Skeletal muscle tissue (tissue), 4 donors: ENCODE data around the gene APBB2. TPM values are rescaled to one million over a fixed set of nuclear protein-coding genes. Genes with fewer than 3 reads are reported as not detected.

Source experiments
- H3K27ac ChIP-seq: one replicate; pipeline ENCODE4 v1.7.0; 2013; ENCODE audit warnings: mild to moderate bottlenecking, low read depth, low read length, inconsistent platforms
- H3K27me3 ChIP-seq, 3 donors: one replicate each; pipeline ENCODE4 v1.7.0; 2013; ENCODE audit warnings: low read length in 3 of 3; ENCODE audit not compliant: control insufficient read depth in 3 of 3, insufficient read depth in 3 of 3
- H3K36me3 ChIP-seq, 3 donors: one replicate each; pipeline ENCODE4 v1.7.0; 2013; ENCODE audit warnings: low read length in 3 of 3; ENCODE audit not compliant: control insufficient read depth in 3 of 3, insufficient read depth in 3 of 3
- H3K4me1 ChIP-seq, 3 donors: one replicate each; pipeline ENCODE4 v1.7.0; 2013; ENCODE audit warnings: low read length in 3 of 3, mild to moderate bottlenecking in 3 of 3; ENCODE audit not compliant: control insufficient read depth in 3 of 3, insufficient read depth in 3 of 3
- H3K4me3 ChIP-seq, 3 donors: one replicate each; pipeline ENCODE4 v1.7.0; 2013; ENCODE audit warnings: low read length in 3 of 3
- H3K9ac ChIP-seq, 3 donors: one replicate each; pipeline ENCODE4 v1.7.0; 2013; ENCODE audit warnings: low read length in 3 of 3, mild to moderate bottlenecking in 3 of 3, moderate library complexity in 2 of 3, low read depth in 1 of 3
- H3K9me3 ChIP-seq, 3 donors: one replicate each; pipeline ENCODE4 v1.7.0; 2013; ENCODE audit warnings: low read length in 3 of 3; ENCODE audit not compliant: control insufficient read depth in 3 of 3
- total RNA-seq: library from RNA; depleted of rRNA; stranded (reverse); fragments of >200 nt; gene quantifications from one replicate; pipeline ENCODE4 v1.2.3, GENCODE V29; 2014
- donor health status: Osteomylitis.

APBB2 gene
- total RNA-seq, 1 donor from 2014 or later: 41.2 TPM

DNA sequence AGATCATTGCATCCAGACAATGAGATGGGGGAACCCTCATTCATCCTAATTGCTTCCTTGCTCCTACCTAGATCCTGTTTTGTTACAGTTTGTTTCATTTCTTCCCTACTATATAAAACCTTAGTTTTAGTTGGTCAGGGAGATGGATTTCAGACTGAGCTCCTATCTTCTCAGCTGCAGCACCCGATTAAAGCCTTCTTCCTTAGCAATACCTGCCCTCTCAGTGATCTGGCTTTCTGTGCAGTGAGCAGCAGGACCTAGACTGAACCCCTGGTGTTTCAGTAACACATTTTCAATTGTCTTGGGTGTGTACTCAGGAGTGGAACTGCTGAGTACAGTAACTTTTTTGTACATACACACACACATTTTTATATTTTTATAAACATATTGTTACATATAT is 187.4 kb downstream of the APBB2 start:
- H3K9me3 ChIP-seq: peaks cover 0 to 3% (median 3%) of the 10 kb centered on the region in 3 donors
- H3K27me3 ChIP-seq: no peaks in the 10 kb centered on the region
- H3K4me3 ChIP-seq: no peak overlapping the region
- H3K36me3 ChIP-seq: no peaks in the 10 kb centered on the region
- no peak overlapping the region for H3K27ac ChIP-seq
- no peak overlapping the region for H3K9ac ChIP-seq
- peaks cover 5 to 15% (median 7%) of the 10 kb centered on the region in 3 donors for H3K4me1 ChIP-seq

DNA sequence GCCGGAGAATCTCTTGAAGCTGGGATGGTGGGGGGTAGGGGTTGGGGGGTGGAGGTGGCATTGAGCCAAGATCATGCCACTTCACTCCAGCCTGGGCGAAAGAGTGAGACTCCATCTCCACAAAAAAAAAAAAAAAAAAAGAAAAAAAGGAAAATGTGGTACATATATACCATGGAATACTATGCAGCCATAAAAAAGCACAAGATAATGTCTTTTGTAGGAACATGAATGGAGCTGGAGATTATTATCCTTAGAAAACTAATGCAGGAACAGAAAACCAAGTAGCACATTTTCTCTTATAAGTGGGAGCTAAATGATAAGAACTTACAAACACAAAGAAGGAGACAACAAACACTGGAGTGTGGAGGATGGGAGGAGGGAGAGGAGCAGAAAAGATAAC is 188.5 kb downstream of the APBB2 start:
- Histone ChIP-seq H3K9ac (no peak overlapping the region), H3K9me3 (peaks cover 0 to 3% (median 3%) of the 10 kb centered on the region in 3 donors), H3K4me1 (peaks cover 5 to 15% (median 7%) of the 10 kb centered on the region in 3 donors), H3K4me3 (no peak overlapping the region), H3K36me3 (no peaks in the 10 kb centered on the region), H3K27ac (no peak overlapping the region), H3K27me3 (no peaks in the 10 kb centered on the region)

DNA sequence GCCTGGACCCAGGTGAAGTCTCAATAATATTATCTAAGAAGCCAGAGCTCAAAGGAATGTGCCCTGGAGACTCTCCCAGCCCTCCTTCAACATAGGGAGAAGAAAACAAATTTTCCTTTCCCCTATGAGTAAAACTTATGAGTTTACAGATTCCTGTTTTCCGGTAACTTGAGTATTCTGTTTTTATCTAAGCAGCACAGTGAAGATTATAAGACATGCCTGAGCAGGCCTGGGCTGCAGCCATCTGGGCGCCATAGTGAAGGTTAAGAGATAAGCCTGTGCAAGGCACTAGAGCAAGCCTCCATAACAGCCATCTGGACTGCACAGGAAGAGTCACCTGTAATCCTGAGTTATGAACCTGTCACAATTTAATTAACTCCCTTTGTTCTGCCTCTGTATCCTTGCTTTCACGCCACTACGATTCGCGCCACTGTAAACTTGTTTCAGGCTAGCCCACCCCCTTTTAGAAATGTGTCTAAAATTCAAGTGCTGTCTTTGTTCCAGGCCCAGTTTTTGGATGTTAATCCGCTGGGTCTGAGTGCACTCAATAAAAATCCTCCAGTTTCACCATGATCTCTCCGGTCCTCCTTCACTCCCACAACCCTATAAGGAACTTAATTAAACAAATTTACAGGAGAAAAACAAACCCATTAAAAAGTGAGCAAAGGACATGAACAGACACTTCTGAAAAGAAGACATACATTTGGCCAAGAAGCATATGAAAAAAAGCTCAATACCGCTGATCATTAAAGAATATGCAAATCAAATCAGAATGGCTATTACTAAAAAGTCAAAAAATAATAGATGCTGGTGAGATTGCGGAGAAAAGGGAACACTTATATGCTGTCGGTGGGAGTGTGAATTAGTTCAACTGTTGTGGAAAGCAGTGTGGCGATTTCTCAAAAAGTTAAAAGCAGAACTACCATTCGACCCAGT is 189.5 kb downstream of the APBB2 start:
- Histone ChIP-seq H3K27me3 (no peaks in the 10 kb centered on the region), H3K36me3 (no peaks in the 10 kb centered on the region), H3K9me3 (peaks cover 0 to 3% (median 3%) of the 10 kb centered on the region in 3 donors), H3K27ac (no peak overlapping the region), H3K4me1 (peaks cover 5 to 15% (median 7%) of the 10 kb centered on the region in 3 donors), H3K9ac (no peak overlapping the region), H3K4me3 (no peak overlapping the region)

DNA sequence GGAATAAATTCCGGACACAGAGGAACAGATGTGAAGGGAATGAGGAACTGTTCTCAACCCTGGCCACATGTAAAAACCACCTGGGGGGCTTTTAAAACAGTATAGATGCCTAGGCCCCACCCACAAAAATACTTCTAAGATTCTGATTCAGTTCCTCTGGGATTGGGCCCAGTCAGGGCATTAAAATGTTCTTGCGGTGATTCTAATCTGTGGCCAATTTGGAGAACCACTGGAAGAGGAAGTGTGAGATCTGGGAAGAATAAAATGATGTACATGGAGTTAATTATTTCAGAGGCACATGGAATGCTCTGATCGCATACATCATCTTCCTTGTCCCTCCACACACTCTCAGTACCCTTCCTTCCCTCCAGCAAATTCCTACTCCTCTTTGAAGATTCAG is 192.2 kb downstream of the APBB2 start:
- Histone ChIP-seq H3K9ac (no peak overlapping the region), H3K4me3 (no peak overlapping the region), H3K9me3 (peaks cover 0 to 3% (median 3%) of the 10 kb centered on the region in 3 donors), H3K4me1 (no peaks in the 10 kb centered on the region), H3K27me3 (no peaks in the 10 kb centered on the region), H3K36me3 (no peaks in the 10 kb centered on the region), H3K27ac (no peak overlapping the region)

DNA sequence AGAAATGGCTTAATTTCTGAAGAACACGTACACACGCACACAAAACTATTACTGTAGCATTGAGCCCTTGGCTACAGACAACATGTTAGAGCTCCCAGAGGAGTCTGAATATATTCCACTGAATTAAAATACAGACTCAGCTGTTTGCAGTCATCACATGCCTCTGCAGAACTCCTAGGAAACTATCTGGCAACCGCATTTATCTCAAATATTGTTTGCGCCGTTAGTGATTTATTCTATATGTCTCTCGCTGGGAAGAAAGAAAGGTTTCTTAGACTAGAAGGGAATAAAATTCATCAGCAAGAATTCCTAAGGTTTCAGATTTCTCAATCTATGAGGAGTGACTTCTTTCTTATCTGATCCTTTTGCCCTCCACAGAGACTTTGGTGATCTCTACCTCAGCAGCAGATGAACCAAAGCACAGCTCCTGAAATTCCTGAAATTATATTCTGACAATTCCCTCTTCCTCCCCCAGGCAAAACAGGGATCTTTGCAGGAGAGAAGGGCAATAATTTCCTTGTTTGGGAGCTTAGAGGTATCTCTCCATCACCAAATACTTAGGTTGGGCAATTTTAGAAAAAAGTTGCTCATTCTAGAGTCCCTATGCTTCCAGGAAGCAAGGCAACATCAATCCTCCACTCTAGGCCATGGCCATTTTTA is 199.2 kb downstream of the APBB2 start:
- H3K27me3 ChIP-seq: no peaks in the 10 kb centered on the region
- peaks cover 4 to 9% (median 7%) of the 10 kb centered on the region in 3 donors for H3K4me1 ChIP-seq
- no peaks in the 10 kb centered on the region for H3K9me3 ChIP-seq
- H3K36me3 ChIP-seq: peaks cover 0 to 2% (median 0%) of the 10 kb centered on the region in 3 donors
- H3K27ac ChIP-seq: no peak overlapping the region
- H3K4me3 ChIP-seq: no peak overlapping the region
- H3K9ac ChIP-seq: no peak overlapping the region

DNA sequence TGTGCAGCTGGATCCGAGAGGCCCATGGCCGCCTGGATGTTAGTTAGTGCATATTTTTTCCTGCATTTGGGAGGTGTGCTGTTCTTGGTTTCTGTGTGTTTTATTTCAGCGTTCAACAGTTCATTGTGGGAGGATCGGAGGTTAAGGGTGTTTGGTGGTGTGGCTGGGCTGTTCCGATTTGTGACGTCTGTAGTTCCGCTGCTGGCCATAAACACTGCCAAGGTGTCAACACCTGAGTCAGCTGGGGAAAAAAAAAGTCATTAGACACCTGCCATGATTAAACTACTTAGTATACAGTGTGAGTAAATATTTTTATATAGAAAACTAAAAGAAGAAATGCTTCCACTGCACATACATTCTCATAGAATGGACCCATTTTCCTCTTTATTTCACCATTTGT is 200.2 kb downstream of the APBB2 start:
- H3K4me3 ChIP-seq: no peak overlapping the region
- H3K27ac ChIP-seq: no peak overlapping the region
- H3K36me3 ChIP-seq: peaks cover 0 to 2% (median 0%) of the 10 kb centered on the region in 3 donors
- no peaks in the 10 kb centered on the region for H3K9me3 ChIP-seq
- H3K4me1 ChIP-seq: peaks cover 4 to 9% (median 7%) of the 10 kb centered on the region in 3 donors
- no peaks in the 10 kb centered on the region for H3K27me3 ChIP-seq
- H3K9ac ChIP-seq: no peak overlapping the region

DNA sequence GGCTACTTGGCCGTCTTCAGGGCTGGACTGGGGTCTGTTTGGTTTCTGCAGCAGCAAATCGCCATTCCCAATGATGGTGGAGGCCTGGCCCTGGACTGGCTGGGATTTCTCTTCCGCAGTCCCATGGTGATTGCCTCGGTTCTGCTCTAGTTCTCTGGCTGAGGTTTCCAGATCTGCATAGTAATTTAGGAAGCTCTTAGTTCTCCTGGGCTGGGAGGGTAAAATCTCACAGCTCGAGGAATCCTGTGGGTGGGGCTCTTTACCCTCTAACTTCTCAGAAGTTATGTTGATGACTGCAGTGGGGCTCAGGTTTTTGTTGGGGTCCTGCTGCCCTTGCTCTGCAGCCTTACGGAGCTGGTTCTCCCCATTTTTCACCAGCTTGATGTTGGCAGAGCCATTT is 200.6 kb downstream of the APBB2 start:
- Histone ChIP-seq H3K27ac (no peak overlapping the region), H3K9me3 (no peaks in the 10 kb centered on the region), H3K4me3 (peak overlapping the region in 1 of 3 donors; percentile 18)

DNA sequence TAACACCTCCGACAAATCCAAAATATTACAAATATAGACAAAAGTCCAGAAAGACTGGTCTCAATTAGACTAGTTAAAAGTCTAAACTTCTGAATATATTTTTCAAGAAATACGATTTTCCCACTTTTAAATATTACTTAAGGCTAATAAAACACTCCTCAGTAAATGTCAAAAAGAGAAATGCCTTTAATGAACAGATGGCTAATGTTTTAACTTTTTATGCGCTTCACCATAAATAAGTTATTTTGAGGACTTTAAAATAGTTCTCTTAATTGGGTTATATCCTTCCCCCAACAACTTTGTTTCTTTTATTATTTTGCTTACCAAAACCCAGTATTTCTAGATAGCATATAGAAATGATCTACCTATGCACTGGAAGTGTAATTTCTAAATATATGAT is 201.4 kb downstream of the APBB2 start:
- Histone ChIP-seq H3K9ac (no peak overlapping the region), H3K4me1 (peaks cover 4 to 9% (median 7%) of the 10 kb centered on the region in 3 donors), H3K9me3 (no peaks in the 10 kb centered on the region), H3K36me3 (peaks cover 0 to 2% (median 0%) of the 10 kb centered on the region in 3 donors), H3K4me3 (no peak overlapping the region), H3K27ac (no peak overlapping the region), H3K27me3 (no peaks in the 10 kb centered on the region)

More for the DNA sequence above, 200.6 kb downstream of the APBB2 start:
- H3K9ac ChIP-seq: no peak overlapping the region
- peaks cover 0 to 2% (median 0%) of the 10 kb centered on the region in 3 donors for H3K36me3 ChIP-seq
- no peaks in the 10 kb centered on the region for H3K27me3 ChIP-seq
- H3K4me1 ChIP-seq: peaks cover 4 to 9% (median 7%) of the 10 kb centered on the region in 3 donors

DNA sequence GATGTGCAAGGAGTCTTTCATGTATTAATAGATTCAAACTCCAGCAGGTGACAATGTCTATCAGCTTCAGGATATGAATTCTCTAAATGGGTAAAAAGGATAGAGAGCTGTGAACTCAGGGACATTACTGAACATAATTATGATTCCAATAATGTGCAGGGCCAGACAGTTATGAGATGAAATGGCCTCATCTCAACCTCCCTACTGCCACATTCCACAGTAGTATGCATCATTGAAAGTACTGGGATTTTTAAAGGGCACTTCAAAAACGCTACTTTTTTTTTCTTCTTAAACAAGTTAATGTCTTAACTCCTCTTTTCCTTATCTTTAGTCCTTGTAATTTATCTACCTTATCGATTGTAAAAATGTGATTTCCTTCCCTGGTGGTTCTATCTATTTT is 202.0 kb downstream of the APBB2 start:
- H3K9ac ChIP-seq: no peak overlapping the region
- H3K27ac ChIP-seq: no peak overlapping the region
- no peaks in the 10 kb centered on the region for H3K27me3 ChIP-seq
- H3K4me3 ChIP-seq: no peak overlapping the region
- H3K4me1 ChIP-seq: peaks cover 4 to 9% (median 7%) of the 10 kb centered on the region in 3 donors
- peaks cover 0 to 2% (median 0%) of the 10 kb centered on the region in 3 donors for H3K36me3 ChIP-seq
- H3K9me3 ChIP-seq: no peaks in the 10 kb centered on the region

DNA sequence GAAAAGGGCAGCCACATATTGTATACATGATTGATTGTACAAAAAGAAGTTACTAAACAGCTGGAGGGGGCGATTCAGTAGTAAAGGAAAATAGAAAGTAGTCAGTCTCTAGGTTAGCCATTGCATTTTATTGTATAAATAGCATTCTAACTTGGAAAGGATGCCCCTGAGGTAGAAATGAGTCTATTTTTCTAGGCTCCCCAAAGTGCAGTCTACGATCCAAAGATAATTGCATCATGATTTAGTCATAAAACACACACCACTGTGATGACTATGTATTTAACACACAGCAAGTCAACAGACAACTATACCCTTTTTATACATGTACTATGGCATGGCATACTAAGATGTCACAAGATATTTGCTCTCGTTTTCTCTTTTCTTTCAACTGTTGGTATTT is 204.9 kb downstream of the APBB2 start:
- peaks cover 3 to 4% (median 3%) of the 10 kb centered on the region in 3 donors for H3K4me1 ChIP-seq
- H3K9ac ChIP-seq: no peak overlapping the region
- H3K36me3 ChIP-seq: peaks cover 0 to 3% (median 2%) of the 10 kb centered on the region in 3 donors
- no peak overlapping the region for H3K27ac ChIP-seq
- H3K9me3 ChIP-seq: no peaks in the 10 kb centered on the region
- H3K27me3 ChIP-seq: no peaks in the 10 kb centered on the region
- H3K4me3 ChIP-seq: no peak overlapping the region
